Measurements from ENCODE around the gene DNAI2. TPM values are rescaled to one million over a fixed set of nuclear protein-coding genes. Genes with fewer than 3 reads are reported as not detected.

The DNAI2 gene
- total RNA-seq, 6 donors from 2014 or later, result 0.29 to 16.1 (median 3.7) TPM

DNA sequence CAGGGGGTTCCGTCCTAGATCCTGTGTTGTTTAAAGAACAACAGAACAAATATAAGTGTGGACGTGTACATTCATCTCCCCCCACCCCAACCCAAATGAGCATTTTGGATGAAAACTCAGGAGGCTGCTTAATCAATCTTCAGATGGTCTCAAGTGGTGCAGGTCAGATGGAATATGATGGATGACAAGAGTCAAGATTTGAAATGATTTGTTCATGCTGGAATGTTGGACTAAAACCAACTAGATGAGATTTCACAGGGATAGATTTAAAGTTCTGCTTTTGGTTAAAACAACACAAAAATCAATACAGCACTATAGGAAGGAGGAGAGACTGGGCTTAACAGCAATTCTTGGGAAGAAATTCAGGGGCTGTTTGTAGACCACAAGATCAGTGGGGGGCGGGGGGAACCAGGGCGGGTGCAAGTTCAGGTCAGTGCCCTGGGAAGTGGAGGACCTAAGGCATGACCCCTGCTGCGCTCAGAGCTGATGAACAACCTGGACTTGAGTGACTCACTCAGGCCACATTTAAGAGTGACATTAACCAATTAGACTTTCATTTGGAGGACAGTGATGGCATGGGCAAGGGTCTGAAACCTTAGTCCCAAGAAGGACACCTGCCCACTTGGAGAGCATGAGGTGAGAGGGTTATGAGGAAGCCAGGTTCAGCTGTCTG is 45.6 kb upstream of the DNAI2 start:
- no peak for DNase-seq
- Histone ChIP-seq H3K9me3 (no peaks in the 10 kb centered on the region), H3K27me3 (no peaks in the 10 kb centered on the region), H3K36me3 (peaks cover 0 to 4% (median 0%) of the 10 kb centered on the region in 4 donors), H3K4me3 (no peak overlapping the region), H3K4me1 (no peaks in the 10 kb centered on the region), H3K27ac (no peak overlapping the region)
- TF ChIP-seq, protein P1, sequence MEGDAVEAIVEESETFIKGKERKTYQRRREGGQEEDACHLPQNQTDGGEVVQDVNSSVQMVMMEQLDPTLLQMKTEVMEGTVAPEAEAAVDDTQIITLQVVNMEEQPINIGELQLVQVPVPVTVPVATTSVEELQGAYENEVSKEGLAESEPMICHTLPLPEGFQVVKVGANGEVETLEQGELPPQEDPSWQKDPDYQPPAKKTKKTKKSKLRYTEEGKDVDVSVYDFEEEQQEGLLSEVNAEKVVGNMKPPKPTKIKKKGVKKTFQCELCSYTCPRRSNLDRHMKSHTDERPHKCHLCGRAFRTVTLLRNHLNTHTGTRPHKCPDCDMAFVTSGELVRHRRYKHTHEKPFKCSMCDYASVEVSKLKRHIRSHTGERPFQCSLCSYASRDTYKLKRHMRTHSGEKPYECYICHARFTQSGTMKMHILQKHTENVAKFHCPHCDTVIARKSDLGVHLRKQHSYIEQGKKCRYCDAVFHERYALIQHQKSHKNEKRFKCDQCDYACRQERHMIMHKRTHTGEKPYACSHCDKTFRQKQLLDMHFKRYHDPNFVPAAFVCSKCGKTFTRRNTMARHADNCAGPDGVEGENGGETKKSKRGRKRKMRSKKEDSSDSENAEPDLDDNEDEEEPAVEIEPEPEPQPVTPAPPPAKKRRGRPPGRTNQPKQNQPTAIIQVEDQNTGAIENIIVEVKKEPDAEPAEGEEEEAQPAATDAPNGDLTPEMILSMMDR (IDR thresholded peaks at IDR 0.05), result no peak
- TF ChIP-seq POLR2A (IDR thresholded peaks at IDR 0.05) (no peak), POLR2AphosphoS5 (IDR thresholded peaks at IDR 0.05) (no peak), EP300 (IDR thresholded peaks at IDR 0.05) (no peak)
- no peak for ATAC-seq (ENCODE audit: low FRiP score in 2 of 2)
- 84 to 88% methylated on average over 5 of the region's 5 CpGs for WGBS, 2 donors

GRCh38 chr17:74230896-74231295 is 43.1 kb upstream of the DNAI2 start:
- WGBS, 2 donors, result 91 to 94% methylated on average over 13 to 16 of the region's 16 CpGs
- H3K27me3 ChIP-seq, result no peaks in the 10 kb centered on the region
- no peak overlapping the region for H3K27ac ChIP-seq
- H3K36me3 ChIP-seq, result no peaks in the 10 kb centered on the region
- ATAC-seq (ENCODE audit: low FRiP score in 2 of 2), result no peak
- no peaks in the 10 kb centered on the region for H3K9me3 ChIP-seq
- H3K4me3 ChIP-seq, result no peak overlapping the region
- TF ChIP-seq POLR2AphosphoS5 (IDR thresholded peaks at IDR 0.05) (no peak), EP300 (IDR thresholded peaks at IDR 0.05) (no peak), POLR2A (IDR thresholded peaks at IDR 0.05) (no peak)
- TF ChIP-seq, protein P1 (IDR thresholded peaks at IDR 0.05), result no peak
- H3K4me1 ChIP-seq, result peaks cover 0 to 8% (median 3%) of the 10 kb centered on the region in 4 donors
- peak in 1 of 2 donors; percentile 62 for DNase-seq

DNA sequence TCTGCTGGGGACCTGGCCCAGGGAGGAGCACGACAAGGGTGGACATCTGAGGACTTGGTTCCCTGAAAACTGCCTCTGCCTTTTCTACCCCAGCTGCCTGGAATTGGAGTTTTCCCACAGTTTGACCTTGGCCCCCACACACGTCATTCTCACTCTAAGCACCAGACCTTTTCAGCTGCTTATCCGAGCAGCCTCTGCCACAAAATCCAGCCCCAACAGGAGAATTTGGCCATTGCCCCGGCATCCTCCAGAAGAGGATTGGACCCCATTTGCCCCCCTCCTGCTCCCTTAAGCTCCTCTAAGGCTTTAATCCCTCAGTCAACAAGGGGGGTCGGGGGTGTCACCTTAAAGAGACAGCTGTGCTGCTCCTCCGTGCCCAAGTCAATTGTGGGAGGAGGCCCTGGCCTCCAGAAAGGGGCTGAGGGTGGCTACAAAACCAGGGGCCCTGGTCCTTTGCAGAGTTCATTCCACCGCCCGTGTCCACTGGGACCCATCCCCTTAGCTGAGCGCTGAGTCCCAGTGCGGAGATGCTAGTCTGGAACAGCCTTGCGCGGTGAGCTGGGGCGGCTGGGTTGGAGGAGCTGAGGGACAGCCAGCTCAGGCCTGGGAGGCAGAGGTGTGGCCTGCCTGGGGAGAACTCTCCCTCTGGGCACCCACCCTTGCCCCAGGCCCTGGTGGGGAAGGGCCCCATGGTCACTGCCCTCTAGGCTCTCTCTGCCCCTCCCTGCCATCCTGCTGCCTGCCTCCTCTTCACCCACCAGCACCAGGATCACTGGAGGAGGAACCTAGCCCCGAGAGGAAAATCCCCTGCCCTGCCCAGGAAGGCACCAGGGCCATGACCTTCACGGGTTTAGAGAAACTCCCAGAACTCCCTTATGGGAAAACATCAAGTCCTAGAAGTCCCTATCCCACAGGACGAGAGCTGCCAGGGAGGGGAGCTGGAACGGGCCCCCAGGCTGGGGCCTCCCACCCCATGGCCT is 41.8 kb upstream of the DNAI2 start:
- DNase-seq (peak in 1 of 2 donors; percentile 59), ATAC-seq (ENCODE audit: low FRiP score in 2 of 2) (no peak)
- H3K27ac ChIP-seq, result no peak overlapping the region
- no peaks in the 10 kb centered on the region for H3K27me3 ChIP-seq
- H3K36me3 ChIP-seq, result no peaks in the 10 kb centered on the region
- peaks cover 0 to 8% (median 3%) of the 10 kb centered on the region in 4 donors for H3K4me1 ChIP-seq
- H3K9me3 ChIP-seq, result no peaks in the 10 kb centered on the region
- TF ChIP-seq, protein P1 (IDR thresholded peaks at IDR 0.05), result no peak
- TF ChIP-seq POLR2A (IDR thresholded peaks at IDR 0.05), result no peak
- TF ChIP-seq POLR2AphosphoS5 (IDR thresholded peaks at IDR 0.05), result no peak
- no peak for TF ChIP-seq EP300 (IDR thresholded peaks at IDR 0.05)
- H3K4me3 ChIP-seq, result no peak overlapping the region
- WGBS, 2 donors, result 80 to 83% methylated on average over 16 to 17 of the region's 17 CpGs

GRCh38 chr17:74233937-74234336 is 40.1 kb upstream of the DNAI2 start:
- no peaks in the 10 kb centered on the region for H3K9me3 ChIP-seq
- peaks cover 0 to 8% (median 3%) of the 10 kb centered on the region in 4 donors for H3K4me1 ChIP-seq
- no peak overlapping the region for H3K4me3 ChIP-seq
- H3K27ac ChIP-seq, result no peak overlapping the region
- TF ChIP-seq, protein P1 (IDR thresholded peaks at IDR 0.05), result no peak
- no peak for TF ChIP-seq POLR2AphosphoS5 (IDR thresholded peaks at IDR 0.05)
- TF ChIP-seq POLR2A (IDR thresholded peaks at IDR 0.05), result no peak
- TF ChIP-seq EP300 (IDR thresholded peaks at IDR 0.05), result no peak
- no peaks in the 10 kb centered on the region for H3K36me3 ChIP-seq
- ATAC-seq (ENCODE audit: low FRiP score in 2 of 2) (no peak), DNase-seq (peak in 1 of 2 donors; percentile 45)
- H3K27me3 ChIP-seq, result no peaks in the 10 kb centered on the region
- 69 to 87% methylated on average over 5 to 8 of the region's 8 CpGs for WGBS, 2 donors

Data from upper lobe of left lung (tissue), 6 donors.